Effector memory CD4-positive, alpha-beta T cell (primary cell): ENCODE results near the gene ASB5.
"Not testable (repeated sequence)": the region's sequence is repeated elsewhere in the genome, so short reads cannot be mapped to it uniquely, and the experiment has no call there.

Experiments
- DNase-seq, 3 donors: peaks; one replicate each; pipeline ENCODE4 v3.0.0-alpha.2; 2020
- H3K27ac ChIP-seq: 2 replicates; pipeline ENCODE4 v1.7.0; 2013; ENCODE audit warnings: mild to moderate bottlenecking, low read length, moderate library complexity; ENCODE audit not compliant: insufficient read depth, poor library complexity, severe bottlenecking
- H3K27me3 ChIP-seq: replicated peaks from 2 replicates; pipeline ENCODE4 v1.7.0; 2013; ENCODE audit warnings: mild to moderate bottlenecking, low read length; ENCODE audit not compliant: insufficient read depth, control insufficient read depth, poor library complexity, severe bottlenecking
- H3K36me3 ChIP-seq: 2 replicates; pipeline ENCODE4 v1.7.0; 2013; ENCODE audit warnings: mild to moderate bottlenecking, low read length, moderate library complexity; ENCODE audit not compliant: control insufficient read depth, insufficient read depth
- H3K4me1 ChIP-seq: 2 replicates; pipeline ENCODE4 v1.7.0; 2013; ENCODE audit warnings: low read length, mild to moderate bottlenecking; ENCODE audit not compliant: control insufficient read depth, insufficient read depth, poor library complexity, severe bottlenecking
- H3K4me3 ChIP-seq: 2 replicates; pipeline ENCODE4 v1.7.0; 2013; ENCODE audit warnings: low read length, low read depth, mild to moderate bottlenecking; ENCODE audit not compliant: insufficient read depth, poor library complexity, severe bottlenecking
- H3K9me3 ChIP-seq: 2 replicates; pipeline ENCODE4 v1.7.0; 2013; ENCODE audit warnings: mild to moderate bottlenecking, low read length, moderate library complexity; ENCODE audit not compliant: control insufficient read depth

Gene ASB5

DNA sequence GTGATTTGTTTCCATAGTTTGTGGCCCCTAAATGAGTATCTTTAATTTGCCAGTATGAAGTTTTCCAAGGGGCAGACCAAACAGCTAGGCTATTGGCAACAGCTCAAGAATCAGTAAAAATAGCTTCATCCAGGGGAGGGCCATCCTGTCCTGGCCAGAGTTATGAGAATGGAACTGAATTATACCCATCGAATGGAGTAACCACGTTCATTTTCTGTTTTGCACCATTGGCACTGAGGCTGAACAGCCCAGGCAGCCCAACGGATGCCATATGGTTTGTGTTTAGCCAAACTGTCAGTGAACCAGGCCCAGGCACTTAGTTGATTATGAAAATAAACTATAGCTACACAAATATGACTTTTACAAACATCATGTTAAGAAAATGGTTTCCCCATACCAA lies 17.7 kb upstream of the ASB5 start:
- Histone ChIP-seq H3K27me3 (no peaks in the 10 kb centered on the region), H3K36me3 (no peaks in the 10 kb centered on the region), H3K4me3 (no peak overlapping the region), H3K9me3 (no peaks in the 10 kb centered on the region), H3K4me1 (no peaks in the 10 kb centered on the region), H3K27ac (no peak overlapping the region)
- DNase-seq: no peak

DNA sequence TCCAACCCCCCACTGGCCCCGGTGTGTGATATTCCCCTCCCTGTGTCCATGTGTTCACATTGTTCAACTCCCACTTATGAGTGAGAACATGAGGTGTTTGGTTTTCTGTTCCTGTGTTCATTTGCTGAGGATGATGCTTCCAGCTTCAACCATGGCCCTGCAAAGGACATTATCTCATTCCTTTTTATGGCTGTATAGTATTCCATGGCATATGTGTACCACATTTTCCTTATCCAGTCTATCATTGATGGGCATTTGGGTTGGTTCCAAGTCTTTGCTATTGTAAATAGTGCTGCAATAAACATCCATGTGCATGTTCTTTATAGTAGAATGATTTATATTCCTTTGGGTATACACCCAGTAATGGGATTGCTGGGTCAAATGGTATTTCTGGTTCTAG lies 10.5 kb upstream of the ASB5 start:
- not testable (repeated sequence) for DNase-seq, H3K27me3 ChIP-seq, H3K9me3 ChIP-seq, H3K4me1 ChIP-seq, H3K4me3 ChIP-seq, H3K27ac ChIP-seq, H3K36me3 ChIP-seq

DNA sequence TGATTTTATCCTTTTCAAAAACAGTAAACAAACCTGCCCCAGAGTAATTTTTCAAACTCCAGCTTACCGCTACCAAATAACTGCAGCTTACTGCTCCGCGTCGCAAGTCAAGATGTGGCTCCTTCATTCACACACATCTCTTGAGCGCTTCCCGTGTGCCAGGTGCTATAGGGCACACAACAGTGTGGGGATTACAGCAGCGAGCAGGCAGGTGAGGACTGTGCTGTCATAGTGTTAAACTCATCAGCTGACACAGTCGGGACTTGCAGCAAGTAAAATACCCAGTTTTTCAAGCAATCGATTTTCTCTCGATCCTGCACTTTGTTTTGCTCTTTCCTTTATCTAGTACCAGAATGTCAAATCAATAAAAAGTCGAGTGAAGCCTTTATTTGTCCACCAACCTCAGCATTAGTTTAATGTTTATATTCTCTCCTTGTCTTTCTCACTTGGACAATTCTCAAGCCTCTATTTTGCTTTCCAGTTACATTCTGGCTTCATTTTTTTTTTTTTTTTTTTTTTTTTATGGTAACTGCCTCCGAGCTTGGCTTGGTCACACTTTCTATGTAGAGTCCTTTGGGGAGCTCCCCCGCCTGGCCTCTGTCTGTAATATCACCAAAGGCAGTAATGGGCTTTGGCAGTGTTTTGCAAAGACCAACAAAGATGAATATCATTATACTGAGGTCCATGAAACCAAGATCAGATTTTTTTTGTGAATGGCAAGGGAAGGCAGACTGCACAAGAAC lies 8.3 kb upstream of the ASB5 start:
- no peaks in the 10 kb centered on the region for H3K4me1 ChIP-seq
- no peaks in the 10 kb centered on the region for H3K36me3 ChIP-seq
- no peaks in the 10 kb centered on the region for H3K9me3 ChIP-seq
- H3K27ac ChIP-seq: no peak overlapping the region
- H3K4me3 ChIP-seq: no peak overlapping the region
- no peak for DNase-seq
- no peaks in the 10 kb centered on the region for H3K27me3 ChIP-seq

DNA sequence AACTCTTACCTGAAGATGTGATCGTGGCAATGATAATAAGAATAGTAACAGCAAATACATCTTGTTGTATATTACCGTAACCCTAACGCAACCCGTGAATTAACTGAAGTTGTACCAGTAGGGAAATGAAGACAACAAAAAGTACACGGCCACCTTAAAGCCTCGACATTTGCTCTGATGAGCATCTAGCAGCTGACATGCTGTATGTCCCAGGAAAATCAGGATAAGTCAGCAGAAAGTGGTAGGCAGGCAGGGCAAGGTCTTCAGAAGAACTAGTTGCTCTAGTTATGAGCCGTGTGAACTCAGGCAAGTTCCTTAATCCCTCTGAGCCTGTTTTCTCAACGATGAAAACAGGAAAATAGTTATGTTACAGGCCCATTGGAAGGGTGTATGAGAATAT lies 7.7 kb upstream of the ASB5 start:
- DNase-seq: no peak
- H3K27me3 ChIP-seq: no peaks in the 10 kb centered on the region
- H3K36me3 ChIP-seq: no peaks in the 10 kb centered on the region
- no peak overlapping the region for H3K27ac ChIP-seq
- no peak overlapping the region for H3K4me3 ChIP-seq
- no peaks in the 10 kb centered on the region for H3K4me1 ChIP-seq
- no peaks in the 10 kb centered on the region for H3K9me3 ChIP-seq

DNA sequence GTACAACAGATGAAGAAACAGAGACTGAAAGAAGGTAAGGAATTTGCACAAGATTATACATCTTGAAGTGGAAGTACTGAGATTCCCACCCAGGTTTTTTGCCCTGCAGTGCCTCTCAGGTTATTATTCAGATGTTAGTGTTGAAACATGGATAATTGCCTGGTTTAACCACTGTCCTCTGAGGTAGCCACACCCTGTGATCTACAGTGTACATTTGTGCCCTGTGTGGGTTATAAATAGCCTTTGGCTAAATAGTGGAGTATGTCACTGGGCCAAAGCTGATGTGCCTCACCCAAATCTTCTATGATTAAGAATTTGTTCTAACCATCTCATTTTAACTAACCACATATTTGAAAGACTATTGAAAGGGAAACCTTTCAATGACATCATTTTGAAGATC lies 5.4 kb upstream of the ASB5 start:
- no peaks in the 10 kb centered on the region for H3K27me3 ChIP-seq
- H3K4me1 ChIP-seq: no peaks in the 10 kb centered on the region
- no peak overlapping the region for H3K4me3 ChIP-seq
- H3K9me3 ChIP-seq: no peaks in the 10 kb centered on the region
- H3K36me3 ChIP-seq: no peaks in the 10 kb centered on the region
- H3K27ac ChIP-seq: no peak overlapping the region
- no peak for DNase-seq

DNA sequence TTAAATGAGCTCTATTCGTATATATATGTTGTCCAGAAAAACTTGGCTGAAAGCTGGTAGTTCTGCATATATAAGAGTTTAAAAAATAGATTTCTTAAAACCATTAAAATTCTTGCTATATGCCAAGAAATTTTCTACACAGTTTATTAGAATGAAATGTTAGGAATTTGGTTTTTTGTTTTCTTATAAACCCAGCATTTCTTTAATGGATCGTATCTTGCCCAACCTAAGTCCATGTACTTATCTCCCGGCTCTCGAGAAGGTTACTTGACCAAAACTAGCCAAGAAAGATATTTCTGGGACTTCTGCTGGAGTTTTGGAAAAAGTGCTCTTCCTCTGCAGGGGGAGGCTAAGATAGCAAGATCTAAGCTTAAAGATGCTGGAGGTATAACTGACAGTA lies 4.7 kb upstream of the ASB5 start:
- Histone ChIP-seq H3K27ac (no peak overlapping the region), H3K36me3 (no peaks in the 10 kb centered on the region)
- no peak for DNase-seq

GRCh38 chr4:176272799-176273198 lies 3.8 kb upstream of the ASB5 start:
- Histone ChIP-seq H3K27ac (no peak overlapping the region), H3K4me3 (no peak overlapping the region), H3K9me3 (no peaks in the 10 kb centered on the region), H3K36me3 (no peaks in the 10 kb centered on the region), H3K4me1 (no peaks in the 10 kb centered on the region), H3K27me3 (no peaks in the 10 kb centered on the region)
- DNase-seq: no peak

More for the DNA sequence above, 4.7 kb upstream of the ASB5 start:
- H3K27me3 ChIP-seq: no peaks in the 10 kb centered on the region
- H3K4me1 ChIP-seq: no peaks in the 10 kb centered on the region
- H3K9me3 ChIP-seq: no peaks in the 10 kb centered on the region
- no peak overlapping the region for H3K4me3 ChIP-seq

DNA sequence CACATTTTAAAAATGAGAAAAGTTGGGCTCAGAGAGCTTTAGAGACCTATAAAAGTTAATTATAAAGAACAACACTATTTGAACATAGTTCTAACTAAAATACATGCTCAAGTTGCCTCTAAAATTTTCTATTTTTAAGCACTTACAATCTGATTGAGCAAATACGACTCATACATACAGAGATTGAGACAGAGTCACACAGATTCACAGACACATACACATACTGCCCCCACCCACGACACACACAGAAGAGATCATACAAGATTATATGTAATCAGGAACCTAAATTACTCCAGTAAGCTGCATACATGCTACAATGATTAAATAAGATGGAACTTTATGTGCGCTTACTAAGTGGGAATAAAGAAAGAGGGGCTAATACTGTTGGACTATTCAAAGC lies 2.7 kb upstream of the ASB5 start:
- Histone ChIP-seq H3K9me3 (no peaks in the 10 kb centered on the region), H3K4me3 (no peak overlapping the region), H3K4me1 (no peaks in the 10 kb centered on the region), H3K36me3 (no peaks in the 10 kb centered on the region), H3K27ac (no peak overlapping the region), H3K27me3 (no peaks in the 10 kb centered on the region)
- DNase-seq: no peak

GRCh38 chr4:176270669-176271068 lies 1.6 kb upstream of the ASB5 start:
- Histone ChIP-seq H3K4me3 (no peak overlapping the region), H3K9me3 (no peaks in the 10 kb centered on the region), H3K4me1 (no peaks in the 10 kb centered on the region), H3K36me3 (no peaks in the 10 kb centered on the region), H3K27ac (no peak overlapping the region), H3K27me3 (no peaks in the 10 kb centered on the region)
- DNase-seq: no peak

- Histone ChIP-seq H3K9me3 (no peaks in the 10 kb centered on the region), H3K4me3 (no peak overlapping the region), H3K36me3 (no peaks in the 10 kb centered on the region), H3K27ac (no peak overlapping the region), H3K4me1 (no peaks in the 10 kb centered on the region), H3K27me3 (no peaks in the 10 kb centered on the region)
- no peak for DNase-seq
Observed at GRCh38 chr4:176266026-176266425, 3.0 kb downstream of the ASB5 start.
